Measurements from ENCODE around the gene MAFF. TPM values are rescaled to one million over a fixed set of nuclear protein-coding genes. Genes with fewer than 3 reads are reported as not detected.

MAFF gene
- total RNA-seq, 1 experiment from 2014 or later, result 26.0 TPM

GRCh38 chr22:38201711-38202436 is at the start of gene MAFF (continued):
- TF ChIP-seq YY1 (IDR thresholded peaks at IDR 0.05; ENCODE audit: extremely low read depth, insufficient replicate concordance, low read depth, low read length) (no peak), TCF7L2 (IDR thresholded peaks at IDR 0.05; ENCODE audit: borderline replicate concordance, extremely low read depth, insufficient read depth, insufficient read length) (peak; percentile 52), RAD21 (IDR thresholded peaks at IDR 0.05; ENCODE audit: low read depth) (no peak), POLR2AphosphoS5 (IDR thresholded peaks at IDR 0.05; ENCODE audit: low read depth, low read length) (peak; percentile 86), POLR2A (IDR thresholded peaks at IDR 0.05; ENCODE audit: borderline replicate concordance, extremely low read depth, insufficient read depth, insufficient read length) (peak; percentile 33), FOSL1 (IDR thresholded peaks at IDR 0.05; ENCODE audit: low read depth) (peak; percentile 82)

- Histone ChIP-seq H3K36me3 (ENCODE audit: control insufficient read depth in 1 of 2, insufficient read depth in 2 of 2, low read length in 2 of 2) (no peaks in the 10 kb centered on the region), H3K4me1 (ENCODE audit: control insufficient read depth in 1 of 2, insufficient read depth in 2 of 2, low read length in 2 of 2) (no peaks in the 10 kb centered on the region), H3K4me2 (ENCODE audit: low read length) (no peak overlapping the region), H3K4me3 (replicated peaks in 1 of 2; ENCODE audit: low read depth in 1 of 2, low read length in 2 of 2) (no peak overlapping the region), H3K79me2 (ENCODE audit: insufficient read depth, low read length) (no peaks in the 10 kb centered on the region), H3K9me2 (ENCODE audit: insufficient read depth) (no peaks in the 10 kb centered on the region), H2AFZ (ENCODE audit: low read depth, low read length, poor library complexity, severe bottlenecking) (no peak overlapping the region), H3K27me3 (ENCODE audit: insufficient read depth, low read length) (no peaks in the 10 kb centered on the region), H3K27ac (ENCODE audit: low read depth, low read length) (no peak overlapping the region), H3K9ac (ENCODE audit: low read length) (no peak overlapping the region), H3K9me3 (ENCODE audit: control insufficient read depth in 1 of 2, insufficient read depth in 1 of 2, low read depth in 1 of 2, low read length in 2 of 2) (no peaks in the 10 kb centered on the region), H4K20me1 (ENCODE audit: insufficient read depth) (no peaks in the 10 kb centered on the region)
- no peak for DNase-seq (ENCODE audit: low read depth, low spot score)
- ChIA-PET POLR2A (no interaction called here), CTCF (no interaction called here), RAD21 (ENCODE audit: low non-redundant PET in 1 of 2, low total read pairs in 2 of 2, uncharacterized antibody in 2 of 2, unreplicated experiment in 2 of 2) (no interaction called here)
- no peak for ATAC-seq
- BruUV-seq (replicated peaks), result no TSS peak
- intact Hi-C loops (cut with micrococcal nuclease), result no loop called here
- TF ChIP-seq, protein P1, sequence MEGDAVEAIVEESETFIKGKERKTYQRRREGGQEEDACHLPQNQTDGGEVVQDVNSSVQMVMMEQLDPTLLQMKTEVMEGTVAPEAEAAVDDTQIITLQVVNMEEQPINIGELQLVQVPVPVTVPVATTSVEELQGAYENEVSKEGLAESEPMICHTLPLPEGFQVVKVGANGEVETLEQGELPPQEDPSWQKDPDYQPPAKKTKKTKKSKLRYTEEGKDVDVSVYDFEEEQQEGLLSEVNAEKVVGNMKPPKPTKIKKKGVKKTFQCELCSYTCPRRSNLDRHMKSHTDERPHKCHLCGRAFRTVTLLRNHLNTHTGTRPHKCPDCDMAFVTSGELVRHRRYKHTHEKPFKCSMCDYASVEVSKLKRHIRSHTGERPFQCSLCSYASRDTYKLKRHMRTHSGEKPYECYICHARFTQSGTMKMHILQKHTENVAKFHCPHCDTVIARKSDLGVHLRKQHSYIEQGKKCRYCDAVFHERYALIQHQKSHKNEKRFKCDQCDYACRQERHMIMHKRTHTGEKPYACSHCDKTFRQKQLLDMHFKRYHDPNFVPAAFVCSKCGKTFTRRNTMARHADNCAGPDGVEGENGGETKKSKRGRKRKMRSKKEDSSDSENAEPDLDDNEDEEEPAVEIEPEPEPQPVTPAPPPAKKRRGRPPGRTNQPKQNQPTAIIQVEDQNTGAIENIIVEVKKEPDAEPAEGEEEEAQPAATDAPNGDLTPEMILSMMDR (IDR thresholded peaks at IDR 0.05 in 2 of 3, conservative IDR thresholded peaks at IDR 0.05 in 1 of 3; ENCODE audit: borderline replicate concordance in 1 of 3, insufficient read depth in 1 of 3, low read depth in 2 of 3, low read length in 2 of 3), result no peak
- peak; percentile 35; the same call in 1 of the 2 replicates for TF ChIP-seq RAD21 (IDR thresholded peaks at IDR 0.05; ENCODE audit: low read depth)
- TF ChIP-seq FOSL1 (IDR thresholded peaks at IDR 0.05; ENCODE audit: low read depth), result no peak
Observed at GRCh38 chr22:38153821-38154562, 47.8 kb upstream of the MAFF start.
